T-cell (primary cell): ENCODE results near the gene CMTM6. TPM values are rescaled to one million over a fixed set of nuclear protein-coding genes. Genes with fewer than 3 reads are reported as not detected.

Experiments used
- ATAC-seq, 4 experiments: fragments of 200-7000 bp in 3 of 4; fragments of 150-1000 bp in 1 of 4; cut with Tn5 transposase; replicated peaks in 1 of 4; 1 replicate in 3 of 4; 2 replicates in 1 of 4; pipeline ENCODE4 v1.10.0; 2021; ENCODE audit warnings: moderate library complexity in 3 of 4, mild to moderate bottlenecking in 2 of 4, moderate number of reproducible peaks in 1 of 4
- CTCF ChIA-PET, 2 donors: fragments of 300-600 bp; sonication (Branson Sonifier 250); formaldehyde crosslinking; loops; one replicate each; lab custom pipeline; 2022; ENCODE audit warnings: antibody characterized with exemption in 2 of 2; lab: Charles Lee
- POLR2A ChIA-PET, 2 donors: fragments of 300-600 bp; sonication (Branson Sonifier 250); formaldehyde crosslinking; loops; one replicate each; lab custom pipeline; 2022; ENCODE audit warnings: antibody characterized with exemption in 2 of 2; lab: Charles Lee
- DNase-seq, 35 experiments: peaks; one replicate each; pipeline versions ENCODE4 v3.0.0 to v3.0.0-alpha.2; 2013 to 2023
- H3K27ac ChIP-seq: one replicate; pipeline ENCODE4 v1.5.1; 2013; ENCODE audit warnings: low read length
- H3K27me3 ChIP-seq, 2 experiments: replicated peaks in 1 of 2; 1 replicate in 1 of 2; 2 replicates in 1 of 2; pipeline versions ENCODE4 v1.6.1 to v1.7.0; 2013; ENCODE audit warnings: low read length in 1 of 2, mixed read lengths in 1 of 2; ENCODE audit not compliant: control insufficient read depth in 2 of 2, insufficient read depth in 2 of 2; ENCODE audit errors: extremely low read depth in 1 of 2
- H3K36me3 ChIP-seq, 2 donors: 1 replicate in 1 of 2; 2 replicates in 1 of 2; pipeline versions ENCODE4 v1.6.1 to v1.7.0; 2013; ENCODE audit warnings: low read length in 1 of 2; ENCODE audit not compliant: control insufficient read depth in 2 of 2, insufficient read depth in 1 of 2; ENCODE audit errors: extremely low read depth in 1 of 2
- H3K4me1 ChIP-seq, 2 experiments: 1 replicate in 1 of 2; 2 replicates in 1 of 2; pipeline versions ENCODE4 v1.6.1 to v1.7.0; 2013; ENCODE audit warnings: low read length in 2 of 2, mixed read lengths in 1 of 2; ENCODE audit not compliant: insufficient read depth in 2 of 2, control insufficient read depth in 1 of 2; ENCODE audit errors: extremely low read depth in 1 of 2
- H3K4me3 ChIP-seq, 2 donors: 1 replicate in 1 of 2; 2 replicates in 1 of 2; pipeline versions ENCODE4 v1.5.1 to v1.7.0; 2013; ENCODE audit warnings: mild to moderate bottlenecking in 2 of 2, low read length in 1 of 2, moderate library complexity in 1 of 2; ENCODE audit not compliant: control insufficient read depth in 1 of 2; ENCODE audit errors: extremely low read depth in 1 of 2
- H3K9me3 ChIP-seq: 2 replicates; pipeline ENCODE4 v1.7.0; 2013
- H3K27ac Mint-ChIP-seq, 2 donors: one replicate each; pipeline ENCODE4 v1.8.0; 2020 to 2021; ENCODE audit warnings: mild to moderate bottlenecking in 2 of 2, mixed read lengths in 2 of 2
- H3K27me3 Mint-ChIP-seq, 2 donors: one replicate each; pipeline ENCODE4 v1.8.0; 2021 to 2022; ENCODE audit warnings: mixed read lengths in 2 of 2
- H3K36me3 Mint-ChIP-seq: one replicate; pipeline ENCODE4 v1.8.0; 2021; ENCODE audit warnings: mixed read lengths
- H3K4me1 Mint-ChIP-seq, 3 donors: one replicate each; pipeline ENCODE4 v1.8.0; 2020 to 2022; ENCODE audit warnings: mixed read lengths in 3 of 3, mild to moderate bottlenecking in 1 of 3
- H3K4me3 Mint-ChIP-seq, 3 donors: one replicate each; pipeline ENCODE4 v1.8.0; 2020 to 2022; ENCODE audit warnings: mild to moderate bottlenecking in 3 of 3, mixed read lengths in 3 of 3, moderate library complexity in 3 of 3
- H3K9me3 Mint-ChIP-seq, 3 donors: one replicate each; pipeline ENCODE4 v1.8.0; 2020 to 2022; ENCODE audit warnings: mixed read lengths in 3 of 3
- WGBS: methylation state at CpG from one replicate; pipeline ENCODE4 v1.1.5; 2013; ENCODE audit warnings: missing lambda C conversion rate; ENCODE audit not compliant: insufficient coverage; 5-methylcytosine and 5-hydroxymethylcytosine counted together
- total RNA-seq, 35 experiments: library from RNA in 6 of 35; stranded (reverse) in 6 of 35; fragments of 120-200 nt in 1 of 35; gene quantifications; one replicate each; pipeline versions ENCODE4 v1.2.1 to v1.2.4 and lab custom pipeline; 2013 to 2026

CMTM6 gene
- total RNA-seq, 5 donors from 2014 or later (not counting 1 experiment from before 2014, with no cell fraction given), result 34.8 to 47.6 (median 40.4) TPM

DNA sequence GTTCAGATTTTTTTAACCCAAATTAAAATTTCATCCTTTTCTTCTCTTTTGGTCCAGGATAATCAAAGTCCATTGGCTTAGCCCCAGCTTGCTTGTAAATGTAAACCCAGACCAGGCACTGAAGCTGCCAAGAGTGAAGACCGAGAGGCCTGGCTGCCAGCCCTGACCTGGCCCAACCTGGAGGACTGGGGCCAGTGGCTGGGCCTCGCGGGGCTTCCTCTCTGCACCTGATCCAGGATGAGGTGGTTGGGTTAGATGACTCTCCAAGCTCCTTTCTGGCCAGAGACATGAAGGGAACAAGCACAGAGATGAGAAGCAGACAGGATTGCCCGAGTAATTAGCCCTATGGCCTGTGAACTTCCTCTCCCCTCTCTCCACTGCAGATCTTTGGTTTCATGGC is 50.6 kb downstream of the CMTM6 start:
- ATAC-seq (no peak), DNase-seq (no peak)
- Histone ChIP-seq H3K27me3 (no peaks in the 10 kb centered on the region), H3K4me1 (peaks cover 19 to 33% of the 10 kb centered on the region in 2 experiments), H3K27ac (no peak overlapping the region), H3K36me3 (peaks cover 0 to 75% of the 10 kb centered on the region in 2 donors), H3K9me3 (no peaks in the 10 kb centered on the region), H3K4me3 (no peak overlapping the region)
- Mint-ChIP-seq H3K36me3 (peaks cover 66% of the 10 kb centered on the region), H3K9me3 (no peaks in the 10 kb centered on the region), H3K4me1 (peaks cover 55 to 66% (median 64%) of the 10 kb centered on the region in 3 donors), H3K4me3 (no peak overlapping the region), H3K27ac (peak overlapping the region; percentile 17 to 73), H3K27me3 (no peaks in the 10 kb centered on the region)
- 100% methylated on average over 1 of the region's 4 CpGs for WGBS
- ChIA-PET POLR2A (interaction anchor here in 1 of 2 donors (0.7 kb wide), 1 partner anchor 24 kb away, joined by 16 read pairs; no protein-coding TSS in a partner anchor), CTCF (interaction anchor here (0.6 to 0.7 kb wide), 2 partner anchors 62 to 543 kb away, joined by 3 to 8 read pairs; no protein-coding TSS in a partner anchor)

DNA sequence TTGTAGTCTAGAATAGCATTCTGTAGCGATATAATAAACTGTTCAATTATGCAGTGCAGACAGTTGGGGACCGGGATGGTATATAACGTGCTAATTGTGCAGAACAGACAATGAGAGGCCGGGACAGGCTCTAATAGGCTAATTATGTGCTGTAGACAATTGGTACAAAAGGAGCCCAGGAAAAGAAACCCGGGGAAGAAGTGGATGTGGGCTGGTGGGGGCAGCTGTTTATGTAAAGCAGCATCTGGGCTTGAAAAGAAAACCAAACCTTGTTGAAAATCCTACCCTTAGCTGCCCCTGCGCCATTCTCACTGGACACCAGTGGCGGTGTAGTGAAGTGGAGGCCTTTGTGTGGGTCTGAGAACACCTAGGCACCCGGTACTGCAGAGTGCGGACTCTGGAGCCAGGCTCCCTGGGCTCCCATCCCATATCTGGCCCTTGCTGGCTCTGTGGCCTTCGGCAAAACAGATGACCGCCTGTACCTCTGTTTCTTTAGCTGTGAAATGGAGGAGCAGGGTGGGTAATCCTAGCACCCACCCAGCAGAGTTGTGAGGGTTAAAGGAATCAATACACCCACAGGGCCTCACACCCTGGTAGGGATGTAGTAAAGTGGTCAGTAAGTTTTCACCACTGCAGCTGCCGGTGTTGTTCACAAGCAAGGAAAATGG is 51.5 kb downstream of the CMTM6 start:
- peaks cover 73% of the 10 kb centered on the region for H3K36me3 Mint-ChIP-seq
- ChIA-PET CTCF (interaction anchor here in 1 of 2 donors (0.6 kb wide), 1 partner anchor 544 kb away, joined by 3 read pairs; no protein-coding TSS in a partner anchor), POLR2A (interaction anchor here in 1 of 2 donors (0.6 kb wide), 1 partner anchor 1812 kb away, joined by 3 read pairs; no protein-coding TSS in a partner anchor)
- H3K27me3 ChIP-seq, result no peaks in the 10 kb centered on the region
- H3K36me3 ChIP-seq, result peaks cover 0 to 71% of the 10 kb centered on the region in 2 donors
- DNase-seq (peak in 1 of 35 experiments; percentile 1), ATAC-seq (no peak)
- H3K27ac ChIP-seq, result no peak overlapping the region
- H3K4me1 ChIP-seq, result peaks cover 16 to 29% of the 10 kb centered on the region in 2 experiments
- no peaks in the 10 kb centered on the region for H3K27me3 Mint-ChIP-seq
- H3K4me3 Mint-ChIP-seq, result no peak overlapping the region
- no peaks in the 10 kb centered on the region for H3K9me3 Mint-ChIP-seq
- H3K27ac Mint-ChIP-seq, result peak overlapping the region in 1 of 2 donors; percentile 56
- H3K9me3 ChIP-seq, result no peaks in the 10 kb centered on the region
- no peak overlapping the region for H3K4me3 ChIP-seq
- WGBS, result 99% methylated on average over 8 of the region's 12 CpGs
- peaks cover 54 to 66% (median 64%) of the 10 kb centered on the region in 3 donors for H3K4me1 Mint-ChIP-seq

- DNase-seq (no peak), ATAC-seq (no peak)
- Mint-ChIP-seq H3K27me3 (no peaks in the 10 kb centered on the region), H3K9me3 (no peaks in the 10 kb centered on the region), H3K27ac (peak overlapping the region; percentile 40 to 56), H3K4me1 (peaks cover 54 to 65% (median 64%) of the 10 kb centered on the region in 3 donors), H3K36me3 (peaks cover 77% of the 10 kb centered on the region), H3K4me3 (no peak overlapping the region)
- Histone ChIP-seq H3K36me3 (peaks cover 0 to 70% of the 10 kb centered on the region in 2 donors), H3K4me1 (peaks cover 11 to 22% of the 10 kb centered on the region in 2 experiments), H3K27me3 (no peaks in the 10 kb centered on the region), H3K4me3 (no peak overlapping the region), H3K9me3 (no peaks in the 10 kb centered on the region), H3K27ac (no peak overlapping the region)
- ChIA-PET CTCF (interaction anchor here (0.6 to 1.2 kb wide), 5 partner anchors 9 to 52 kb away, joined by 3 to 5 read pairs (median 4); partner anchors contain the start of gene CMTM6 (in 1 of the 2)), POLR2A (interaction anchor here in 1 of 2 donors (0.6 kb wide), 1 partner anchor 1812 kb away, joined by 3 read pairs; no protein-coding TSS in a partner anchor)
- WGBS, result no CpG with 5 or more reads among the region's 2 CpGs
Observed at GRCh38 chr3:32450426-32450825, 52.2 kb downstream of the CMTM6 start.

DNA sequence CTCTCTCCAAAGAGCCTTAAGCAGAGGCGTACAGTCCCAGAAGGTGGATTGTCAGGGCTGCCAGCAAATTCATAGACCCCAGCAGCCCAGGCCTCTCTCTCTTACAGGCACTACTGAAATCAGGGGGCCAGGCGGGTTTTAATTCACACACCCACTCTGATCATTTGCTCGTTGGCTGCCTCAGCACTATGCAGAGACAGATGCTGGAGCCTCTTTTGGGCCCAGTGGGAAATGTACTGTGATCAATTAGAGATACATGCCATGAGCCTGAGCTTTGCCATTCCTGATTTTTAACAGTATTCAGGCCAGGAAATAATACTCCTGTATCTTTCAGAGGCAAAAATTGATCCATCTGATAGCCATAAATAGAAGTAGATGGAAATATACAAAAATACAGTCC is 53.0 kb downstream of the CMTM6 start:
- CTCF ChIA-PET, result interaction anchor here (0.6 to 1.2 kb wide), 3 partner anchors 17 to 53 kb away, joined by 3 to 4 read pairs (median 4); partner anchors contain the start of gene CMTM6 (in 1 of the 2)
- no peaks in the 10 kb centered on the region for H3K9me3 Mint-ChIP-seq
- no peak overlapping the region for H3K27ac Mint-ChIP-seq
- POLR2A ChIA-PET, result no interaction called here
- no peaks in the 10 kb centered on the region for H3K27me3 Mint-ChIP-seq
- Histone ChIP-seq H3K27me3 (no peaks in the 10 kb centered on the region), H3K4me3 (no peak overlapping the region), H3K9me3 (no peaks in the 10 kb centered on the region), H3K36me3 (peaks cover 0 to 62% of the 10 kb centered on the region in 2 donors), H3K4me1 (peaks cover 6 to 14% of the 10 kb centered on the region in 2 experiments), H3K27ac (no peak overlapping the region)
- DNase-seq, result no peak
- H3K4me3 Mint-ChIP-seq, result no peak overlapping the region
- no CpG with 5 or more reads among the region's 3 CpGs for WGBS
- peaks cover 74% of the 10 kb centered on the region for H3K36me3 Mint-ChIP-seq
- ATAC-seq, result no peak
- peaks cover 51 to 61% (median 61%) of the 10 kb centered on the region in 3 donors for H3K4me1 Mint-ChIP-seq

- POLR2A ChIA-PET, result interaction anchor here in 1 of 2 donors (1.3 kb wide), 1 partner anchor 19 kb away, joined by 4 read pairs; no protein-coding TSS in a partner anchor
- H3K27ac Mint-ChIP-seq, result peak overlapping the region in 1 of 2 donors; percentile 23
- no peak overlapping the region for H3K4me3 ChIP-seq
- H3K9me3 Mint-ChIP-seq, result no peaks in the 10 kb centered on the region
- H3K36me3 Mint-ChIP-seq, result peaks cover 74% of the 10 kb centered on the region
- DNase-seq (no peak), ATAC-seq (no peak)
- H3K4me1 Mint-ChIP-seq, result peaks cover 51 to 62% (median 58%) of the 10 kb centered on the region in 3 donors
- H3K27ac ChIP-seq, result no peak overlapping the region
- no peaks in the 10 kb centered on the region for H3K9me3 ChIP-seq
- no peaks in the 10 kb centered on the region for H3K27me3 Mint-ChIP-seq
- H3K4me3 Mint-ChIP-seq, result no peak overlapping the region
- CTCF ChIA-PET, result interaction anchor here (0.8 to 1.3 kb wide), 4 partner anchors 16 to 21 kb away, joined by 3 to 10 read pairs (median 4); no protein-coding TSS in a partner anchor
- 91% methylated on average over 12 of the region's 14 CpGs for WGBS
- H3K36me3 ChIP-seq, result peaks cover 0 to 55% of the 10 kb centered on the region in 2 donors
- H3K4me1 ChIP-seq, result peaks cover 6% of the 10 kb centered on the region in 2 experiments
- no peaks in the 10 kb centered on the region for H3K27me3 ChIP-seq
Observed at GRCh38 chr3:32448686-32449474, 53.8 kb downstream of the CMTM6 start.
